Lower lobe of right lung (tissue), 2 donors: Measurements from ENCODE around the gene LRRC58. TPM values are rescaled to one million over a fixed set of nuclear protein-coding genes. Genes with fewer than 3 reads are reported as not detected.
"Not testable (repeated sequence)": the region's sequence is repeated elsewhere in the genome, so short reads cannot be mapped to it uniquely, and the experiment has no call there.

Experiments
- ATAC-seq, 2 donors: fragments of 200-7000 bp; cut with Tn5 transposase; one replicate each; pipeline ENCODE4 v1.9.1; 2020 to 2022; ENCODE audit warnings: mild to moderate bottlenecking in 2 of 2, moderate library complexity in 2 of 2
- DNase-seq: peaks from one replicate; pipeline ENCODE4 v3.0.0-alpha.2; 2020
- H3K27ac ChIP-seq: fragments of 200-600 bp; one replicate; pipeline ENCODE4 v1.8.0; 2022
- H3K27me3 ChIP-seq: fragments of 200-600 bp; one replicate; pipeline ENCODE4 v1.8.0; 2022; ENCODE audit warnings: low read depth
- H3K36me3 ChIP-seq: fragments of 200-600 bp; one replicate; pipeline ENCODE4 v1.8.0; 2022; ENCODE audit warnings: mild to moderate bottlenecking
- H3K4me1 ChIP-seq: fragments of 200-600 bp; one replicate; pipeline ENCODE4 v1.8.0; 2022
- H3K4me3 ChIP-seq: fragments of 200-600 bp; one replicate; pipeline ENCODE4 v1.8.0; 2022; ENCODE audit warnings: mild to moderate bottlenecking
- H3K9me3 ChIP-seq: fragments of 200-600 bp; one replicate; pipeline ENCODE4 v1.8.0; 2022
- CTCF ChIP-seq: fragments of 200-600 bp; IDR thresholded peaks from one replicate; pipeline ENCODE4 v1.8.0; 2022; ENCODE audit warnings: antibody characterized with exemption, mild to moderate bottlenecking
- intact Hi-C: fragments of 100-400 bp; cut with DNase I; formaldehyde crosslinking; loops from one replicate; pipeline ENCODE4 v1.11.0; 2022
- total RNA-seq: library from RNA; stranded (reverse); fragmentation: NEBNext Ultra II Directional; extraction: Animal tissue kit (Norgen Biotek cat#: 25700); gene quantifications from one replicate; pipeline ENCODE4 v1.2.1, GENCODE V29; 2021
- donor health status: DM: no; HTN: yes; CAD: no; lungs with severe emphysema.

LRRC58 gene
- total RNA-seq, 1 donor from 2014 or later: 19.5 TPM

- H3K27me3 ChIP-seq: no peaks in the 10 kb centered on the region
- ATAC-seq: no peak
- H3K4me1 ChIP-seq: no peaks in the 10 kb centered on the region
- H3K27ac ChIP-seq: no peak overlapping the region
- intact Hi-C loops: no loop called here
- H3K4me3 ChIP-seq: no peak overlapping the region
- TF ChIP-seq CTCF: no peak
- H3K36me3 ChIP-seq: no peaks in the 10 kb centered on the region
- H3K9me3 ChIP-seq: no peaks in the 10 kb centered on the region
- no peak for DNase-seq
Measured at GRCh38 chr3:120382941-120383447, 33.8 kb upstream of the LRRC58 start.

- no peaks in the 10 kb centered on the region for H3K27me3 ChIP-seq
- H3K9me3 ChIP-seq: no peaks in the 10 kb centered on the region
- H3K27ac ChIP-seq: no peak overlapping the region
- H3K36me3 ChIP-seq: no peaks in the 10 kb centered on the region
- H3K4me1 ChIP-seq: no peaks in the 10 kb centered on the region
- ATAC-seq (no peak), DNase-seq (no peak)
- intact Hi-C loops: no loop called here
- TF ChIP-seq CTCF: no peak
- H3K4me3 ChIP-seq: no peak overlapping the region
Measured at GRCh38 chr3:120381503-120381902, 32.3 kb upstream of the LRRC58 start.

- H3K4me1 ChIP-seq, ATAC-seq, H3K9me3 ChIP-seq, H3K36me3 ChIP-seq, intact Hi-C loops, H3K27me3 ChIP-seq, H3K4me3 ChIP-seq, DNase-seq, H3K27ac ChIP-seq: not testable (repeated sequence)
Measured at GRCh38 chr3:120377948-120378347, 28.8 kb upstream of the LRRC58 start.

GRCh38 chr3:120370463-120370862 lies 21.3 kb upstream of the LRRC58 start:
- no peak for ATAC-seq
- no peak for TF ChIP-seq CTCF
- H3K4me3 ChIP-seq: no peak overlapping the region
- no peak overlapping the region for H3K27ac ChIP-seq
- no peaks in the 10 kb centered on the region for H3K4me1 ChIP-seq
- DNase-seq: no peak
- no peaks in the 10 kb centered on the region for H3K27me3 ChIP-seq
- H3K9me3 ChIP-seq: no peaks in the 10 kb centered on the region
- intact Hi-C loops: no loop called here
- no peaks in the 10 kb centered on the region for H3K36me3 ChIP-seq

GRCh38 chr3:120369037-120369467 lies 19.9 kb upstream of the LRRC58 start:
- H3K27me3 ChIP-seq: no peaks in the 10 kb centered on the region
- no peak overlapping the region for H3K27ac ChIP-seq
- no peaks in the 10 kb centered on the region for H3K4me1 ChIP-seq
- TF ChIP-seq CTCF: no peak
- intact Hi-C loops: no loop called here
- no peaks in the 10 kb centered on the region for H3K9me3 ChIP-seq
- peak; percentile 19 to 42 for ATAC-seq
- no peak for DNase-seq
- no peak overlapping the region for H3K4me3 ChIP-seq
- no peaks in the 10 kb centered on the region for H3K36me3 ChIP-seq

- H3K36me3 ChIP-seq: no peaks in the 10 kb centered on the region
- no peaks in the 10 kb centered on the region for H3K27me3 ChIP-seq
- no peak overlapping the region for H3K4me3 ChIP-seq
- no peaks in the 10 kb centered on the region for H3K4me1 ChIP-seq
- H3K9me3 ChIP-seq: no peaks in the 10 kb centered on the region
- DNase-seq (no peak), ATAC-seq (no peak)
- no peak for TF ChIP-seq CTCF
- intact Hi-C loops: no loop called here
- H3K27ac ChIP-seq: no peak overlapping the region
Measured at GRCh38 chr3:120368172-120368571, 19.0 kb upstream of the LRRC58 start.
